Stimulated activated CD8-positive, alpha-beta memory T cell treated with anti-CD3 and anti-CD28 coated beads, Interleukin-7, amount 100 ng/mL, for 4 hours (primary cell): ENCODE data around the gene AKR7A3.

Experiments
- DNase-seq, 2 donors: peaks; one replicate each; pipeline ENCODE4 v3.0.0-alpha.2; 2020; ENCODE audit warnings: low read depth in 2 of 2

AKR7A3 gene

DNA sequence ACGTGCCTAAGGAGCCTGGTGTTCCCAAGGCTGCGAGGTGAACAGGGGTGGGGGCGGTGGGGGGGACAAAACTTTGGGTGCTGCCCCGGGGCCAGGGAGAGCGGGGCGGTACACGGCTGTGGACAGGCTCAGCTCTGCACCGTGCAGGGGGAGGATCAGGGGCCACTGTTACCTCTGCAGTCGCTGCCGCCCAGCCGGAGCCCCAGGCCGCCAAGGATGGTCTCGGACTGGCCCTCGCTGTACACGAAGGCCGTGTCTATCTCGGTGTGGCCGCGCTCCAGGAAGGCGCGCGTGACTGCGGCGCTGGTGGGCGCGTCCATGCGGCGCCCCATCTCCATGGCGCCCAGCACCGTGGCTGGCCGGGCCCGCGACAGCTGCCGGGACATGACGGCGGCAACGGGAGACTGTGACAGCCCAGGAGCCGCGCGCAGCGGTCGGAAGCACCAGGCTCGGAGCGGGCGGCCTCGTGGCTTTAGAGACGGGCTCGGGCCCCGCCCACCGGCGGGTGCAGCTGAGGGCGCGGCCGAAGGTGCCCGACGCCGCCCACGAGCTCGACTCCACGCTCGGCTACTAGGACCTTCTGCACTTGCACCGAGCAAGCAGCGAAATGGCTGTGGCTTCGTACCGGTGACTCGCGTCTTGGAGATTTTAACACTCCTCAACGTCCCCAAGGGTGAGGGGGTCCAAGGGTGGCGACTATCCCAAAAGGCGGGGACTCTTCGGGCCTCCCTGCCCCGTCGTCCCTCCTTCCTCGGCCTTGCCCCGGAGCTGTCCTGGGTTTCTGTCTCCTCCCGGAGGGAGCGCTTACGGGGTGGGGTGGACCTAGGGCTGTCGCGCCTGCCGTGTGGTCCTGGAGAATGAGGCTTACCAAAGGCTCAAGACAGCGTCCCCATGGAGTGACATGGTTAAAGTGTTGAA is at the start of gene AKR7A3:
Gene AKR7A3 (minus strand): TSS at position 447 of the 918 bp plus-strand sequence. CDS start 61 bp downstream, at position 386.
- peak in 1 of 2 donors; percentile 55 for DNase-seq

DNA sequence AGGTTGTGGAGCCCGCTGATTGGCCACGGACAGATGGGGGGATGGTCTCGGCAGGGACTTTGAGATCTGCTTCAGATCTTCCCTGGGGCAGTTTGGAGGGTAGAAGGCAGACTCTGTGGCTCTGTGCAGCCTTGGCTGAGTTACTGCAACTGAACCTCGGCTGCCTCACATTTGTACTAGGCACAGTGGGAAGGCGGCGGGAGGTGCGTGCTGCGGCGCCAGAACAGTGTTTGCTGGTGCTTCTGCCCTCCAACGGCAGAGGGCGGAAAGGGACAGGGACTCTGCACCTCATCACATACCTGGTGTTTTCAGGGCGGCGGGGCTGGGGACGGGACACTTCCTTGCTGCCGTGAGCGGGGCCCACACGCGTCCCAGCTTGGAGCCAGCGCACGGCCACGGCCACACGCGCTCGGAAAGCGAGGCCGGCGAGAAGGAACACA is 49.8 kb upstream of the AKR7A3 start:
- no peak for DNase-seq

DNA sequence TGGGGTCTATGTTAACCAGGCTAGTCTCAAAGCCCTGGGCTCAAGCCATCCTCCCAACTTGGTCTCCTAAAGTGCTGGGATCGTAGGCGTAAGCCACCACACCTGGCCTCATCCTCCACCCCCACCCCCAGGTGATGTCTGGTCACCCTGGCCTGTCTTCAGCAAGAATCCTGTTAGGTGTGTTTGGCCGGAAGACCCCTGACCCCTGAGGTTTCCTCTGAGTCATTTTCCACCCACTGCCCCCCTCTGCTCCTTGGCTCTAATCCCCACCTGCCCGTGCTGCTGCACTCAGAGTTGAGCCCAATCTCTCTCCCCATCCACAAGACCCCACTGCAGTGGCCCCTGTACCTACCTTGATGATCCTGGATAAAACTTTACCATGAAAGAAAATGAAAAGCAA is 48.7 kb upstream of the AKR7A3 start:
- DNase-seq, result no peak

DNA sequence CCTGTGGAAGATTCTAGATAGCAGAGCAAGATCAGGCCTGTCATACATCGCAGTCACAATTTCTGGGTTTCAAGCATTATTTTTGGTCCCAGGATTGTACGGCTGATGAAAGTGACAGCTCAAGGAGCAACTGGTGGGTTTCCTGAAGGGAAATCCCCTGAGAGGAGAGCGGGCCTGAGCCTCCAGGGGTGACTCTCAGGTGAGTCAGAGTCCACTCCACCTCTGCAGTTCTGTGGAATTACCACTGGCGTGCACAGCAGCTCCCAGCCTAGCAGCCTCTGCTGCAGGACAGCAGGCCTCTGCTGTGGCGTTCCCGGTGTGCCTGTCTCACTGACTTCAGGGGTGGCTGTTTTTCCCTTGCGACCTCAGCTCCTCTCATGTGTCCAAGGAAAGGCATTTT is 48.0 kb upstream of the AKR7A3 start:
- no peak for DNase-seq

- no peak for DNase-seq
These were observed 45.2 kb upstream of the AKR7A3 start for GRCh38 chr1:19333587-19334354.

DNA sequence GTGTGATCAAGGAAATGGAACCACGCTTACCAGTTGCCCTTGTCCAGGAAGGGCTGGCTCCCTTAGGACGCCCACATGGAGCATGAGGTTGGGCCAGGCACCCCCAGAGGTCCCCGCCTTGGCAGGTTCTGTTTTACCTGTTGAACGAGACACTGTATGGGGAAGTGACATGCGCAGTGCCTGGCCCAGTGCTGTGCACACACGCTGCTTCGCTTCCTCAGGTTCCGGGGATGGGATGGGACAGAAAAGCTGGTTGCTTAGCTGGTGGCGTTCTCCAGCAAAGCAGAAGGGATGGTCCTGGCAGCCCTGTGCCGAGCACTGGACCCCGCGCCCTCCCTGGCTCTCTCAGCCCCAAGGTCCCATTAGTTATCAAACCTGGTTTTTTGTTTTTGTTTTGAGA is 44.3 kb upstream of the AKR7A3 start:
- no peak for DNase-seq

DNA sequence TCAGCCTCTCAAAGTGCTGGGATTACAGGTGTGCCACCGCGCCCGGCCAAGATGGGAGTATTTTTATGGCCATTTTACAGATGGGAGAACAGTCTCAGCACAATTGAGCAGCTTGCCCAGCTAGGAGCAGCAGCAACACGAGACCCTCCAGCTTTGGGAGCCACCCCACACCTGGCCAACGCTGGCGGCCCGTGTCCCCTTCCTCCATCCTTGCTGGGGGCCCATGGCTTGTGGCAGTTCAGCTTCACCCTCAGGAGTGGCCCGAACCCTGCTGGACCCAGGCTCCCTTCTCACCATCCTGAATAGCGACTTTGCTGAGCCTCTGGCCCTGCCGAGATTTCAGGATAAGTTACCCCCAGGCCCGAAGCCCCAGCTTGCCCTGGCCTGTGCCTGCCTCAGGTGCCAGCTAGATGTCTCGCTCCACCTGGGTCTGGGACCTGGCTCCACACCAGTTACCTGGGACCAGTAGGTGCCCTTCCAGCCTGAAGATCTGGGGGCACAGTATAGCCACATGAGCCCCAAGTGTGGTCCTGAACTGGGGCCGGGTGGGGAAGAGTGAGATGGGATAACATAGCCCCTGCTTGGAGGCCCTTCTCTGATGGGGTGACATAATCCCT is 42.8 kb upstream of the AKR7A3 start:
- DNase-seq, result no peak

GRCh38 chr1:19330449-19331135 is 42.0 kb upstream of the AKR7A3 start:
- DNase-seq, result no peak

GRCh38 chr1:19329611-19330010 is 41.0 kb upstream of the AKR7A3 start:
- no peak for DNase-seq

GRCh38 chr1:19329188-19329587 is 40.6 kb upstream of the AKR7A3 start:
- no peak for DNase-seq

DNA sequence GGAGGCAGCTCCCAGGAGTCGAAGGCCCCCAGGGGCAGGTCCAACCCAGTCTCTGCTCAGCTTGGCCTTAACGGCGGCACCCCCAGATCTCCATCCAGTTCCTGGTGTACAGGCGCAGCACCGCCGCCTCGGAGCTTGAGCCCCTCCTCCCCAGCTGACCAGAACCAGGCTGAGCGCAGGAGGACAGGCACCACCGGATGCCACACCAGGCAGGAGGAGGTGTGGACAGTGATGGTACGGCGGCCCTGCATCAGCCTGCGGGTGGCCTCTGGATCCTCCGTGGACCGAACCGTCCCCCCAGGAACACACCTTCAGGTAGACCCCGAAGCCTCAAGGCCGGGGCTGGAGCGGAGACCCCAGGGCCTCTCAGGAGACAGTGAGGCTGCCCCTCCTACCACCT is 39.9 kb upstream of the AKR7A3 start:
- no peak for DNase-seq

- no peak for DNase-seq
These were observed 39.2 kb upstream of the AKR7A3 start for GRCh38 chr1:19327736-19328135.

DNA sequence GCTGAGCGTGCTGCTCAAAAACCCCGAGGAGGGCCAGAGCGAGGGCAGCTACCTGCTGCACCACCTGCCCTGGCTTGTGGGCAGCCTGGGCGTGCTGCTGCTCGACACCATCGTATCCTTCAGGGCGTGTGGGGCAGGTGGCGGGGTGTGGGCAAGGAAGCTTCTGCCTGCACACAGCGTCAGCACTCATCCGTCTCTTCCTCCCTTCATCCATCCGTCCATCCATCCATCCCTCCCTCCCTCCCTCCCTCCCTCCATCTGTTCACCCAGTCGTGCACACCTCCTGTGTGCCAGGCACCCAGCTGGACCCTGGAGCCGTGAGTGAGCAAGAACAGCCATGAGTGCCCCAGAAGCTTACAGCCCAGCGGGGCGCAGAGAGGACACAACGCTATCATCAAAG is 38.7 kb upstream of the AKR7A3 start:
- DNase-seq, result no peak

GRCh38 chr1:19326748-19327065 is 38.1 kb upstream of the AKR7A3 start:
- DNase-seq, result no peak

- DNase-seq, result no peak
These were observed 37.6 kb upstream of the AKR7A3 start for GRCh38 chr1:19325958-19326747.

- no peak for DNase-seq
These were observed 36.9 kb upstream of the AKR7A3 start for GRCh38 chr1:19325368-19325957.

DNA sequence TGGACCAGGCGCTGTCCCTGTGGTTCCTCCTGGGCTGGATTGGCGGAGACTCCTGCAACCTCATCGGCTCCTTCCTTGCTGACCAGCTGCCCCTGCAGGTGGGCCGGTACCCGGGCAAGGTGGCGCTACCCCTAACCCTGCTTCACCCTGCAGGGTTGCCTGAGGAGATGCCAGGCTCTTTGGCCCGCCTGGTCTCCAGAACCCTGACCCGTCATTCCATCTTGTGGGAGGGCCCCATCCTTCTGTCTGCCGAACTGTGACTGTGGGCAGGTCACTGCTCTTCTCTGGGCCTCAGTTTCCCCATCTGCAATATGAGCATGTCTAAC is 36.1 kb upstream of the AKR7A3 start:
- DNase-seq, result no peak

GRCh38 chr1:19323987-19324664 is 35.6 kb upstream of the AKR7A3 start:
- no peak for DNase-seq

- no peak for DNase-seq
These were observed 33.9 kb upstream of the AKR7A3 start for GRCh38 chr1:19322481-19322880.

DNA sequence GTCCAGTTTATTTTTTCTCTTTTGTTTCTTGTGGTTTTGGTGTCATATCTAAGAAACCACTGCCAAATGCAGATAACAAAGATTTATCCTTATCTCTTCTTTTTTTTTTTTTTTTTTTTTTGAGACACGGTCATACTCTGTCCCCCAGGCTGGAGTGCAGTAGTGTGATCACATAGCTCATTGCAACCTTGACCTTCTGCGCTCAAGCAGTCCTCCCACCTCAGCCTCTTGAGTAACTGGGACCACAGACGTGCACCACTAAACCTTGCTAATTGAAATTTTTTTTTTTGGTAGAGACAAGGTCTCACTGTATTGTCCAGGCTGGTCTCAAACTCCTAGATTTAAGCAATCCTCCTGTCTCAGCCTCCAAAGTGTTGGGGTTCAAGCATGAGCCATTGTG is 32.5 kb upstream of the AKR7A3 start:
- no peak for DNase-seq
